Keratinocyte (primary cell): ENCODE results near the gene BTBD8. TPM values are rescaled to one million over a fixed set of nuclear protein-coding genes. Genes with fewer than 3 reads are reported as not detected.

Experiments
- DNase-seq: peaks from one replicate; pipeline ENCODE4 v3.0.0-alpha.2; 2011; ENCODE audit warnings: low read depth, missing footprints, low spot score
- FAIRE-seq: peaks from 2 replicates; lab custom pipeline; 2011; peaks lifted over from hg19 to GRCh38; lab: Jason Lieb, UNC
- H2AFZ ChIP-seq: 2 replicates; pipeline ENCODE4 v1.6.0; 2012; ENCODE audit warnings: low read length, control low read depth, inconsistent platforms; ENCODE audit not compliant: control insufficient read depth
- H3K27ac ChIP-seq: 2 replicates; pipeline ENCODE4 v1.5.1; 2011; ENCODE audit warnings: low read length; ENCODE audit not compliant: control insufficient read depth, insufficient read depth
- H3K27me3 ChIP-seq: 3 replicates; pipeline ENCODE4 v1.6.0; 2011; ENCODE audit warnings: low read length; ENCODE audit not compliant: control insufficient read depth, insufficient read depth; ENCODE audit errors: extremely low read depth
- H3K36me3 ChIP-seq, 2 experiments: 2 replicates in 1 of 2; 3 replicates in 1 of 2; pipeline ENCODE4 v1.5.1; 2011; ENCODE audit warnings: low read length in 2 of 2, mild to moderate bottlenecking in 1 of 2; ENCODE audit not compliant: control insufficient read depth in 2 of 2, insufficient read depth in 2 of 2; ENCODE audit errors: extremely low read depth in 1 of 2
- H3K4me1 ChIP-seq: 3 replicates; pipeline ENCODE4 v1.5.1; 2011; ENCODE audit warnings: low read length; ENCODE audit not compliant: control insufficient read depth, insufficient read depth; ENCODE audit errors: extremely low read depth
- H3K4me2 ChIP-seq: 3 replicates; pipeline ENCODE4 v1.6.0; 2011; ENCODE audit warnings: low read depth, low read length; ENCODE audit not compliant: control insufficient read depth, insufficient read depth; ENCODE audit errors: extremely low read depth
- H3K4me3 ChIP-seq, 3 experiments: fragments of 200-600 bp in 1 of 3; sonication (generic) in 1 of 3; 2 replicates in 2 of 3; 3 replicates in 1 of 3; pipeline ENCODE4 v1.5.1; 2011 to 2016; ENCODE audit warnings: low read length in 3 of 3, mild to moderate bottlenecking in 3 of 3, control low read depth in 2 of 3, inconsistent platforms in 1 of 3, low read depth in 1 of 3, mixed read lengths in 1 of 3, mixed run types in 1 of 3, moderate library complexity in 1 of 3; ENCODE audit not compliant: control insufficient read depth in 2 of 3, insufficient read depth in 2 of 3; ENCODE audit errors: extremely low read depth in 1 of 3
- H3K79me2 ChIP-seq: 2 replicates; pipeline ENCODE4 v1.6.0; 2012; ENCODE audit warnings: low read length; ENCODE audit not compliant: control insufficient read depth, insufficient read depth
- H3K9ac ChIP-seq: 3 replicates; pipeline ENCODE4 v1.6.0; 2011; ENCODE audit warnings: low read length; ENCODE audit not compliant: control insufficient read depth, insufficient read depth; ENCODE audit errors: extremely low read depth
- H3K9me1 ChIP-seq: 3 replicates; pipeline ENCODE4 v1.6.0; 2011; ENCODE audit warnings: low read length; ENCODE audit not compliant: control insufficient read depth, insufficient read depth; ENCODE audit errors: extremely low read depth
- H3K9me3 ChIP-seq: 2 replicates; pipeline ENCODE4 v1.5.1; 2012; ENCODE audit warnings: low read depth, low read length; ENCODE audit not compliant: control insufficient read depth
- H4K20me1 ChIP-seq: 3 replicates; pipeline ENCODE4 v1.6.0; 2011; ENCODE audit warnings: low read length; ENCODE audit not compliant: control insufficient read depth, insufficient read depth; ENCODE audit errors: extremely low read depth
- CTCF ChIP-seq, 3 experiments: IDR thresholded peaks in 1 of 3; conservative IDR thresholded peaks in 1 of 3; optimal IDR thresholded peaks in 1 of 3; 2 replicates in 2 of 3; 3 replicates in 1 of 3; pipeline versions ENCODE3 to v1.5.1; 2011; ENCODE audit warnings: low read length in 3 of 3, mild to moderate bottlenecking in 3 of 3, moderate library complexity in 2 of 3, control low read depth in 1 of 3, inconsistent platforms in 1 of 3; ENCODE audit not compliant: insufficient read depth in 2 of 3; ENCODE audit errors: extremely low read depth in 1 of 3
- EZH2 ChIP-seq: IDR thresholded peaks from one replicate; pipeline ENCODE4 v1.6.1; 2012; ENCODE audit warnings: inconsistent platforms, mild to moderate bottlenecking, low read length, moderate library complexity
- dilution Hi-C: fragments of 300-500 bp; cut with MboI; formaldehyde crosslinking; loops from one replicate; pipeline ENCODE4 v1.7.0; 2020; ENCODE audit warnings: low sequenced_read_pairs; ENCODE audit not compliant: extremely low pct_ligation_motif_present
- polyA plus RNA-seq, 5 experiments: library from polyadenylated mRNA; depleted of rRNA in 3 of 5; stranded (reverse) in 3 of 5; stranded (forward) in 1 of 5; unstranded in 1 of 5; fragments of >200 nt; gene quantifications; 1 replicate in 1 of 5; 2 replicates in 3 of 5; 3 replicates in 1 of 5; pipeline versions ENCODE4 v1.2.1 to v1.2.3, GENCODE V29; 2011 to 2012; ENCODE audit warnings: missing spikeins in 2 of 5, low read depth in 1 of 5, low replicate concordance in 1 of 5

Gene BTBD8
- polyA plus RNA-seq, 1 donor (not counting 4 experiments of a cell fraction or from before 2014, with no cell fraction given): 1.4 TPM

DNA sequence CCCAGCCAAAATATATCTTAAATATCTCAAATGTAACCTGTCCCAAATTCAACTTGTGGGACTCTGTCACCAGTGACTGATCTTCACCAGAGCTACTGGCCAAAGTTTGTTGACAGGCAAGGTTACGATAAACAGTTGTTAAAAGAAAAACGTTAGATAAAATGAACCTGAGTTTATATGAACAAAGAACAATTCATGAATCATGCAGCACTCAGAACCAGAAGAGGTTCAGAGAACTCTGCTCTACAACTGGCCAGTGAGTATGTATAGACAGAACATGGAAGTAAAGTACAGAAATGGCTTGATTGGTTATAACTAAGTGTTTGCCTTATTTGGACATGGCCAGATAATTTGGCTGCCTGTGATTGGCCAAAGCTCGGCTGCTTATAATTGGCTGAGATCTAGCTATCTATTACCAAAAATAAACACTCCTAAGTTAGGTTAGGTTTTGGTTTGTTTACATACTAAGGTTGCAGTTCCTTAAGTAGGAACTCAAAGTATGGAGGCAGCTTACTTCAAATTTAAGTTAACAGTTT lies 25.5 kb downstream of the BTBD8 start:
- H3K4me1 ChIP-seq: no peaks in the 10 kb centered on the region
- no peaks in the 10 kb centered on the region for H3K79me2 ChIP-seq
- no peaks in the 10 kb centered on the region for H3K9me3 ChIP-seq
- H3K36me3 ChIP-seq: no peaks in the 10 kb centered on the region
- no peaks in the 10 kb centered on the region for H3K9me1 ChIP-seq
- DNase-seq (no peak), FAIRE-seq (no peak)
- TF ChIP-seq EZH2: no peak
- no peak for TF ChIP-seq CTCF (optimal IDR thresholded peaks at IDR 0.05 in 1 of 3, IDR thresholded peaks at IDR 0.05 in 1 of 3, conservative IDR thresholded peaks at IDR 0.05 in 1 of 3; ENCODE audit: extremely low read depth in 1 of 3, insufficient read depth in 2 of 3, low read length in 3 of 3)
- no peaks in the 10 kb centered on the region for H3K27me3 ChIP-seq
- no peak overlapping the region for H3K9ac ChIP-seq
- dilution Hi-C loops: no loop called here
- H2AFZ ChIP-seq: no peak overlapping the region
- H3K27ac ChIP-seq: no peak overlapping the region
- H4K20me1 ChIP-seq: no peaks in the 10 kb centered on the region
- no peak overlapping the region for H3K4me3 ChIP-seq
- H3K4me2 ChIP-seq: no peak overlapping the region

DNA sequence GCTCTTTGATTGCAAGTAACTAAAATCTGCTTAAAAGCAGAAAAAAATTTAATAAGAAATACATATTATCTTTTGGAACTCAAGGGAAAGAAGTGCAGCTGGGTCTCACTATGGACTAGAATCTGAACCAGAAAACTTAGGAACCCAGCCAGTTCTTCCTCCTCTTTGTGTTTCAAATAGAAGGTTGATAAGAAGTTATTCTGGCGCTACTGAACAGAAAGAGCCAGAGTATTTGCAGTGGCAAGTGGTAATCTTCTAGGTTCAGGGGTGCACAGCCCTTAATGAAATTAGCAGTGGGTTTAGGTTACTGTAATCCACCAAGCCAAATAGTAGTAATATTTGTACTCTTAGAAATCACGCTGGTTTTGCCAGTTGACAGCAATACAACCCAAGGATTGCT lies 28.5 kb downstream of the BTBD8 start:
- no peak overlapping the region for H3K4me2 ChIP-seq
- no peak for DNase-seq
- no peak overlapping the region for H3K4me3 ChIP-seq
- H3K36me3 ChIP-seq: no peaks in the 10 kb centered on the region
- no peaks in the 10 kb centered on the region for H3K9me1 ChIP-seq
- no peaks in the 10 kb centered on the region for H3K4me1 ChIP-seq
- no peaks in the 10 kb centered on the region for H3K79me2 ChIP-seq
- H3K9me3 ChIP-seq: no peaks in the 10 kb centered on the region
- dilution Hi-C loops: no loop called here
- H2AFZ ChIP-seq: no peak overlapping the region
- no peak for FAIRE-seq
- no peaks in the 10 kb centered on the region for H4K20me1 ChIP-seq
- H3K27ac ChIP-seq: no peak overlapping the region
- no peak overlapping the region for H3K9ac ChIP-seq
- H3K27me3 ChIP-seq: no peaks in the 10 kb centered on the region
- TF ChIP-seq CTCF (optimal IDR thresholded peaks at IDR 0.05 in 1 of 3, IDR thresholded peaks at IDR 0.05 in 1 of 3, conservative IDR thresholded peaks at IDR 0.05 in 1 of 3; ENCODE audit: extremely low read depth in 1 of 3, insufficient read depth in 2 of 3, low read length in 3 of 3) (no peak), EZH2 (no peak)
